Chondrocyte (in vitro differentiated cells): Measurements from ENCODE around the gene ITIH2. TPM values are rescaled to one million over a fixed set of nuclear protein-coding genes. Genes with fewer than 3 reads are reported as not detected.
"Not testable (repeated sequence)": the region's sequence is repeated elsewhere in the genome, so short reads cannot be mapped to it uniquely, and the experiment has no call there.

ENCODE experiments used
- DNase-seq: peaks from one replicate; pipeline ENCODE4 v3.0.0; 2021; ENCODE audit warnings: mixed read lengths, low spot score
- H3K27ac Mint-ChIP-seq: one replicate; pipeline ENCODE4 v1.8.0; 2021; ENCODE audit warnings: mild to moderate bottlenecking, moderate library complexity, mixed read lengths; ENCODE audit not compliant: unreplicated experiment
- H3K27me3 Mint-ChIP-seq: 2 replicates; pipeline ENCODE4 v1.8.0; 2021; ENCODE audit warnings: low read depth, mixed read lengths
- H3K36me3 Mint-ChIP-seq: 2 replicates; pipeline ENCODE4 v1.8.0; 2021; ENCODE audit warnings: low read depth, mixed read lengths
- H3K4me1 Mint-ChIP-seq: 2 replicates; pipeline ENCODE4 v1.8.0; 2021; ENCODE audit warnings: low read depth, mild to moderate bottlenecking, mixed read lengths
- H3K4me3 Mint-ChIP-seq: one replicate; pipeline ENCODE4 v1.8.0; 2021; ENCODE audit warnings: mild to moderate bottlenecking, moderate library complexity, mixed read lengths; ENCODE audit not compliant: unreplicated experiment
- H3K9me3 Mint-ChIP-seq: 2 replicates; pipeline ENCODE4 v1.8.0; 2021; ENCODE audit warnings: low read depth, mixed read lengths
- total RNA-seq: library from RNA; stranded (reverse); gene quantifications from 3 replicates; pipeline ENCODE4 v1.2.1, GENCODE V29; 2021
- TF ChIP-seq, protein P1 (sequence below): fragments of 200-600 bp; sonication (generic); IDR thresholded peaks from 2 replicates; pipeline ENCODE4 v1.5.0; 2021; ENCODE audit warnings: antibody characterized with exemption, mild to moderate bottlenecking, moderate library complexity

Gene ITIH2
- total RNA-seq, 1 donor from 2014 or later, result not detected

DNA sequence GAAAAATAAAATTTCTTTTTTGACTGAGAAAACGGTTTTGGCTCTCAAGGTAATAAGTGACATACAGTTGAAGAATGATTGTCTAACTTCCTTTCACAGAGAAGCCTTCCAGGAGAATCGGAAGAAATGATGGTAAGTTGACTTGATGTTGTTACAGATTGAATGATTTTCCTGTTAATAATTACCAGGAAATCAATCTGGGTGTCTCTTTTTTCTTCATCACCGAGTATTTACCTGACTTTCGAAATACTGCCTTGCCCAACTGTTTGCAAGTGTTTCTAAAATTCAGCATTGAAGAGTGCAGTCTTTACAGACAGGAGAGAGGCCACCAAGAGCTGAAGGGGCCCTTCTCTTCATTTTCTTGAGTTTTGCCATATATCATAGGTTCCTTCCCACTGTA, 4.0 kb downstream of the ITIH2 start:
- H3K4me3 Mint-ChIP-seq, result no peak overlapping the region
- H3K4me1 Mint-ChIP-seq, result peaks cover 6% of the 10 kb centered on the region
- no peak overlapping the region for H3K27ac Mint-ChIP-seq
- peaks cover 19% of the 10 kb centered on the region for H3K27me3 Mint-ChIP-seq
- H3K36me3 Mint-ChIP-seq, result no peaks in the 10 kb centered on the region
- no peak for DNase-seq
- no peaks in the 10 kb centered on the region for H3K9me3 Mint-ChIP-seq
- TF ChIP-seq, protein P1, sequence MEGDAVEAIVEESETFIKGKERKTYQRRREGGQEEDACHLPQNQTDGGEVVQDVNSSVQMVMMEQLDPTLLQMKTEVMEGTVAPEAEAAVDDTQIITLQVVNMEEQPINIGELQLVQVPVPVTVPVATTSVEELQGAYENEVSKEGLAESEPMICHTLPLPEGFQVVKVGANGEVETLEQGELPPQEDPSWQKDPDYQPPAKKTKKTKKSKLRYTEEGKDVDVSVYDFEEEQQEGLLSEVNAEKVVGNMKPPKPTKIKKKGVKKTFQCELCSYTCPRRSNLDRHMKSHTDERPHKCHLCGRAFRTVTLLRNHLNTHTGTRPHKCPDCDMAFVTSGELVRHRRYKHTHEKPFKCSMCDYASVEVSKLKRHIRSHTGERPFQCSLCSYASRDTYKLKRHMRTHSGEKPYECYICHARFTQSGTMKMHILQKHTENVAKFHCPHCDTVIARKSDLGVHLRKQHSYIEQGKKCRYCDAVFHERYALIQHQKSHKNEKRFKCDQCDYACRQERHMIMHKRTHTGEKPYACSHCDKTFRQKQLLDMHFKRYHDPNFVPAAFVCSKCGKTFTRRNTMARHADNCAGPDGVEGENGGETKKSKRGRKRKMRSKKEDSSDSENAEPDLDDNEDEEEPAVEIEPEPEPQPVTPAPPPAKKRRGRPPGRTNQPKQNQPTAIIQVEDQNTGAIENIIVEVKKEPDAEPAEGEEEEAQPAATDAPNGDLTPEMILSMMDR, result no peak

DNA sequence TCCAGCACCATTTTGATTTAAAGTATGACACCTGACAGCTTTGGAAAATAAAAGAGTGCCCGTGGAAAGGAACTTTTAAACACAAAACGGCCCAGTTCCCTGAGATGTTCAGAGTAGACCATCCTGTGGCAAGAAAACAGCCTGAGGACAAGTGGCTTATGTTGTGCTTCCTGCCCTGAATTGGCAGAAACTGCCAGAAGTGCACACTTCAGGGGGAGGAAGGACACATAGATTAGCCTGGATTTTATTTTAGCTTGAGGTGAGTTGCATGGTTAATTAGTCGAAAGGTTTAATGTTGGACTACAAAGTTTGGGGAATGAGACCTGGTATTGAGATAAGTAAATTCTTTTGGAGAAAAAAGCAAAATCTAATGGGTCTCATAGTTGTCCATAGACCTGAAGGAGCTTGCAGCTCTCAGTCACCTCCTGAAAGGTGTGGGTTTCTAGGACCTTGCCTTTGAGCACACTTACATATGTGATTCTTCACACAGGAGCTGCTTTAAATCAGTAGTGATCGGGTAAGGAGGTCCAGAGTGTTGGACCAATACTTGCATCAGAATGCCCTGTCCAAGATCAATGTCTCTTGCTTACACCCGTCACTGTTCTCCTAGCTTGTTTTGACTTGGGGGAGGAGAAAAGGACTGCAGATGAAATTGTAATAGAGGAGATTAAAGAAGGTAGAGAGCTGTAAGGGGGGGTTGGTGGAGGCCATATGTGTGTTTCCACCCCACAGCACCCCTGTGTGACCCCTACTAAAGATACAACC, 4.9 kb downstream of the ITIH2 start:
- H3K4me3 Mint-ChIP-seq, result no peak overlapping the region
- H3K4me1 Mint-ChIP-seq, result peaks cover 5% of the 10 kb centered on the region
- no peaks in the 10 kb centered on the region for H3K9me3 Mint-ChIP-seq
- H3K36me3 Mint-ChIP-seq, result no peaks in the 10 kb centered on the region
- no peak for DNase-seq
- H3K27me3 Mint-ChIP-seq, result peaks cover 19% of the 10 kb centered on the region
- TF ChIP-seq, protein P1, result no peak
- H3K27ac Mint-ChIP-seq, result no peak overlapping the region

DNA sequence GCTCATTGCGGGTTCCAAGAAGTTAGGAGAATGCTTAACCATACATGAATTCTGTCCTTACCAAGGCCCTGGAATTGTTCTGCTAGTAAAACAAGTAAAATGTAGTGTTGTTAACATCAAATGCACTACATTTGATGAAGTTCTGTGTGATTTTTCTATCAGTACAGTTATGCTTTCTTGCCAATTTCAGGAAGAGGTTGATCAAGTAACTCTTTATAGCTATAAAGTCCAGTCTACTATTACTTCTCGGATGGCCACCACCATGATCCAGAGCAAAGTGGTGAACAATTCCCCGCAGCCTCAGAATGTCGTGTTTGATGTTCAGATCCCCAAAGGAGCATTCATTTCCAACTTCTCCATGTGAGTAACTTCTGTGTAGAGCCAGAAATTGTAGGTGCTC, 5.7 kb downstream of the ITIH2 start:
- no peaks in the 10 kb centered on the region for H3K9me3 Mint-ChIP-seq
- no peak overlapping the region for H3K27ac Mint-ChIP-seq
- H3K27me3 Mint-ChIP-seq, result peaks cover 14% of the 10 kb centered on the region
- DNase-seq, result no peak
- TF ChIP-seq, protein P1, result no peak
- no peaks in the 10 kb centered on the region for H3K36me3 Mint-ChIP-seq
- no peaks in the 10 kb centered on the region for H3K4me1 Mint-ChIP-seq
- no peak overlapping the region for H3K4me3 Mint-ChIP-seq

DNA sequence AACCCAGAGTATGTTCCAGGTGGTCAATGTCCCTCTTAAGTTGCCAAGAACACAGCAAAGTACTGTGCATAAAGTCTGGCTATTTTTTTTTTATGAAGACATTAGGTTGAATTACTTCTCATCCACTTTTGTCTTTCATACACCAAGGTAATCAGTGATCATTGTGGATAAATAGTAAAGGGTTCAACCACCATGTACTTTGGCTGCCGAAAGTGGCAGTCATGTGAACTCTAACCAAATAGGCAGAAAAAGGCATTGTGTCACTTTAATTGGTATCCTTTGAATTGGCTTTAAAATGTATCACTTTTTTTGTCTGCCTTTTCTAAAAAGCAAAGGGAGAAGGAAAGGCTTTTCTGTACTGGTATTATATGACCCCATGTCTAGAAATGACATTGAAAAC, 7.3 kb downstream of the ITIH2 start:
- Mint-ChIP-seq H3K27ac (no peak overlapping the region), H3K9me3 (no peaks in the 10 kb centered on the region), H3K4me3 (no peak overlapping the region), H3K36me3 (no peaks in the 10 kb centered on the region), H3K4me1 (no peaks in the 10 kb centered on the region), H3K27me3 (peaks cover 14% of the 10 kb centered on the region)
- TF ChIP-seq, protein P1, result no peak
- no peak for DNase-seq

DNA sequence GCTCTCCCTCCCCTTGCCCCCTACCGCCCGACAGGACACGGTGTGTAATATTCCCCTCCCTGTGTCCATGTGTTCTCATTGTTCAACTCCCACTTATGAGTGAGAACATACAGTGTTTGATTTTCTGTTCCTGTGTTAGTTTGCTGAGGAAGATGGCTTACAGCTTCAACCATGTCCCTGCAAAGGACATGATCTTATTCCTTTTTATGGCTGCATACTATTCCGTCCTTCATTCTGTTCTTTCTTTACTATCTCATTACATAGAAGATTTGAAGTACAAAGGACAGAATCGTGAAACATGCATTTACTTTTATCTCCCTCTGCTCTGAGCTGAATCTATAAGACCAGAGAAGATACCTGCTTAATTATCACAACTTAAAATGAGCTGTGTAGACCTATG, 8.0 kb downstream of the ITIH2 start:
- H3K36me3 Mint-ChIP-seq, H3K4me3 Mint-ChIP-seq, H3K27ac Mint-ChIP-seq: not testable (repeated sequence)

DNA sequence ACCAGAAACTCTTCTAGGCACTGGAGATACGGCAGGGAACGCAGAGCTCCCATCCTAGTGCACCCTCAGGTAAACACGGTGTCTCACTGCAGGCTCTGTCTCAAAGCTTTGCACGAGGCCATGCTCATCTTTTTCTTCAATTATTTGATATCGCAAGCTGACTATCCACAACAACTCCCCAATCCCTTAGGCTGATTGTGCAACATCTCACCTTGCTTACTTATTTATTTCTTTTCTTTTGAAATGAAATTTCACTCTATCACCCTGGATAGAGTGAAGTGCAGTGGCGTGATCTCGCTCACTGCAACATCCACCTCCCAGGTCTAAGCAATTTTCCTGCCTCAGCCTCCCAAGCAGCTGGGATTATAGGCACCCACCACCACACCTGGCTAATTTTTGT, 12.4 kb downstream of the ITIH2 start:
- peaks cover 3% of the 10 kb centered on the region for H3K27me3 Mint-ChIP-seq
- no peak overlapping the region for H3K27ac Mint-ChIP-seq
- no peak overlapping the region for H3K4me3 Mint-ChIP-seq
- no peak for DNase-seq
- H3K4me1 Mint-ChIP-seq, result no peaks in the 10 kb centered on the region
- TF ChIP-seq, protein P1, result no peak
- no peaks in the 10 kb centered on the region for H3K9me3 Mint-ChIP-seq
- H3K36me3 Mint-ChIP-seq, result no peaks in the 10 kb centered on the region

More for the DNA sequence above, 8.0 kb downstream of the ITIH2 start:
- peaks cover 11% of the 10 kb centered on the region for H3K27me3 Mint-ChIP-seq
- DNase-seq, H3K9me3 Mint-ChIP-seq, H3K4me1 Mint-ChIP-seq: not testable (repeated sequence)
